Neuronal stem cell (in vitro differentiated cells): ENCODE results near the gene ADIPOR2.

Experiments
- DNase-seq: peaks from one replicate; pipeline ENCODE4 v3.0.0-alpha.2; 2013; ENCODE audit warnings: low spot score
- H2AFZ ChIP-seq: one replicate; pipeline ENCODE4 v1.6.1; 2013; ENCODE audit warnings: mild to moderate bottlenecking, low read length, inconsistent platforms
- H2AK5ac ChIP-seq: 2 replicates; pipeline ENCODE4 v1.6.1; 2013; ENCODE audit warnings: low read depth, mild to moderate bottlenecking, inconsistent platforms, low read length, moderate library complexity, mixed read lengths
- H2BK120ac ChIP-seq: 2 replicates; pipeline ENCODE4 v1.6.1; 2013; ENCODE audit warnings: low read depth, mild to moderate bottlenecking, inconsistent platforms, low read length, moderate library complexity, mixed read lengths
- H2BK12ac ChIP-seq: one replicate; pipeline ENCODE4 v1.6.1; 2013; ENCODE audit warnings: low read length, inconsistent platforms
- H2BK15ac ChIP-seq: 2 replicates; pipeline ENCODE4 v1.6.1; 2013; ENCODE audit warnings: mild to moderate bottlenecking, low read length, inconsistent platforms, mixed read lengths
- H2BK5ac ChIP-seq: one replicate; pipeline ENCODE4 v1.6.1; 2013; ENCODE audit warnings: inconsistent platforms, mild to moderate bottlenecking, low read length, moderate library complexity
- H3K14ac ChIP-seq: one replicate; pipeline ENCODE4 v1.6.1; 2013; ENCODE audit warnings: low read length, inconsistent platforms
- H3K18ac ChIP-seq: 2 replicates; pipeline ENCODE4 v1.6.1; 2013; ENCODE audit warnings: low read length, inconsistent platforms
- H3K23ac ChIP-seq: 2 replicates; pipeline ENCODE4 v1.6.1; 2013; ENCODE audit warnings: low read depth, mild to moderate bottlenecking, mixed read lengths, low read length, inconsistent platforms; ENCODE audit not compliant: poor library complexity
- H3K27ac ChIP-seq: replicated peaks from 3 replicates; pipeline ENCODE4 v1.5.1; 2013; ENCODE audit warnings: low read length, inconsistent platforms
- H3K27me3 ChIP-seq, 3 experiments: 2 replicates each; pipeline ENCODE4 v1.6.1; 2013; ENCODE audit warnings: low read length in 3 of 3, mild to moderate bottlenecking in 2 of 3, inconsistent platforms in 1 of 3, low read depth in 1 of 3, mixed read lengths in 1 of 3, moderate library complexity in 1 of 3; ENCODE audit not compliant: control insufficient read depth in 3 of 3, insufficient read depth in 3 of 3
- H3K36me3 ChIP-seq, 2 donors: replicated peaks in 1 of 2; 2 replicates each; pipeline ENCODE4 v1.6.1; 2013; ENCODE audit warnings: low read length in 2 of 2; ENCODE audit not compliant: control insufficient read depth in 2 of 2, insufficient read depth in 2 of 2
- H3K4ac ChIP-seq: 2 replicates; pipeline ENCODE4 v1.6.1; 2013; ENCODE audit warnings: inconsistent platforms, mild to moderate bottlenecking, low read length, moderate library complexity
- H3K4me1 ChIP-seq, 2 donors: 1 replicate in 1 of 2; 2 replicates in 1 of 2; pipeline ENCODE4 v1.6.1; 2013; ENCODE audit warnings: low read length in 2 of 2, low read depth in 1 of 2; ENCODE audit not compliant: control insufficient read depth in 2 of 2, insufficient read depth in 1 of 2
- H3K4me2 ChIP-seq: one replicate; pipeline ENCODE4 v1.6.1; 2013; ENCODE audit warnings: mild to moderate bottlenecking, low read length, inconsistent platforms; ENCODE audit not compliant: insufficient read depth, poor library complexity, severe bottlenecking
- H3K4me3 ChIP-seq, 2 donors: 2 replicates each; pipeline ENCODE4 v1.5.1; 2013; ENCODE audit warnings: low read length in 2 of 2, mild to moderate bottlenecking in 2 of 2, inconsistent platforms in 1 of 2, moderate library complexity in 1 of 2
- H3K79me1 ChIP-seq: one replicate; pipeline ENCODE4 v1.6.1; 2013; ENCODE audit warnings: low read depth, mild to moderate bottlenecking, inconsistent platforms, low read length, moderate library complexity
- H3K9ac ChIP-seq: one replicate; pipeline ENCODE4 v1.6.1; 2013; ENCODE audit warnings: mild to moderate bottlenecking, low read depth, low read length, inconsistent platforms; ENCODE audit not compliant: poor library complexity
- H3K9me3 ChIP-seq, 2 donors: replicated peaks in 1 of 2; 2 replicates each; pipeline versions ENCODE3 to v1.6.1; 2013; ENCODE audit warnings: low read length in 2 of 2, mild to moderate bottlenecking in 2 of 2, inconsistent platforms in 1 of 2, low read depth in 1 of 2, mixed read lengths in 1 of 2, moderate library complexity in 1 of 2; ENCODE audit not compliant: control insufficient read depth in 2 of 2, insufficient read depth in 1 of 2
- H4K8ac ChIP-seq: one replicate; pipeline ENCODE4 v1.6.1; 2013; ENCODE audit warnings: low read depth, mild to moderate bottlenecking, inconsistent platforms, low read length, moderate library complexity
- H4K91ac ChIP-seq: one replicate; pipeline ENCODE4 v1.6.1; 2013; ENCODE audit warnings: low read length, low read depth, mild to moderate bottlenecking, inconsistent platforms; ENCODE audit not compliant: poor library complexity
- WGBS, 2 donors: extraction: QIAGEN DNeasy Blood & Tissue Kit; methylation state at CpG; one replicate each; pipeline ENCODE4 v1.1.7; 2013; ENCODE audit warnings: missing lambda C conversion rate in 2 of 2, mixed read lengths in 1 of 2; ENCODE audit not compliant: insufficient read length in 2 of 2, insufficient replicate concordance in 1 of 2; ENCODE audit errors: extremely low coverage in 2 of 2; 5-methylcytosine and 5-hydroxymethylcytosine counted together

Gene ADIPOR2

DNA sequence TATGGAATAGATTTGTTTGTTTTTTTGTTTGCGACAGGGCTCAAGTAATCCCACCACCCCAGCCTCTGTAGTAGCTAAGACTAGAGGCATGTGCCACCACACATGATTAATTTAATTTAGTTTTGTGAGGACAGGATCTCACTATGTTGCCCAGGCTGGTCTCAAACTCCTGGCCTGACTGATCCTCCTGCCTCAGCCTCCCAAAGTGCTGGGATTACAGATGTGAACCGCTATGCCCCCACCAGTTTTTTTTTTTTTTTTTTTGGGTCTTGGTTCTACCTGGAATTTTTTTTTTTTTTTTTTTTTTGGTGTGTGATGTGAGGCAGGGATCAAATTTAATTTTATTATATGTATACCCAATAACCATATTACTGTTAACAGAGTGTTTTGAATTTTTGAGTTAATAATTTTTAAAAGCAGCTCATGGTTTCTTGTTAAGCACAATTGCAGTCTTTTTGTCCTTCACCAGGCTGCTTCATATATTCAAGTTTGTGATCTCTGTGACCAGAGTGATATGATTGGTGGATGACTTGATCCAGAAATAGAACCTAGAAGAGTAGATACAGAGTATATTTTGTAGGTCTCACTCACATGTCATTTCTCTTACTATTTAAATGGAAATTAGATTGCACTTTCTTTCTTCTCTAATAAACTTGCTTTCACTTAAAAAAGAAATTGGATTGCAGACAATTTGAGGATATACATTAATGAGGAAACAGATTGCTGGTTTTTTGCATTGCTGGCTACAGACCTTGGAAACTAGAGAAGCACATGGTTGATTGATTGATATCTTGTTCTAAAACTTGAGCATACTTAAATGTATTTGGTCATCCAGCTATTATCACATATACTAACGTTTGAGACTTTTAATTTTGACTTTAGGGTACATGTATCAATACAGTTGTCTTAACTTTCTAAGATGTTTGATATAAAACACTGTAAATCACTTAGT lies 13.2 kb downstream of the ADIPOR2 start:
- Histone ChIP-seq H2AFZ (no peak overlapping the region), H4K91ac (no peak overlapping the region), H4K8ac (no peak overlapping the region), H3K4ac (no peak overlapping the region), H3K27me3 (no peaks in the 10 kb centered on the region), H3K27ac (no peak overlapping the region), H3K9me3 (peaks cover 0 to 22% of the 10 kb centered on the region in 2 donors), H2BK15ac (no peak overlapping the region), H3K36me3 (peaks cover 1 to 6% of the 10 kb centered on the region in 2 donors), H3K9ac (no peak overlapping the region), H3K23ac (no peak overlapping the region), H3K4me1 (no peaks in the 10 kb centered on the region), H2BK120ac (no peak overlapping the region), H3K14ac (no peak overlapping the region), H3K18ac (no peak overlapping the region), H3K4me3 (no peak overlapping the region), H3K79me1 (no peaks in the 10 kb centered on the region), H2AK5ac (no peak overlapping the region), H2BK12ac (no peak overlapping the region), H3K4me2 (no peak overlapping the region), H2BK5ac (no peak overlapping the region)
- no CpG with 5 or more reads among the region's 3 CpGs for WGBS, 2 donors
- DNase-seq = no peak

DNA sequence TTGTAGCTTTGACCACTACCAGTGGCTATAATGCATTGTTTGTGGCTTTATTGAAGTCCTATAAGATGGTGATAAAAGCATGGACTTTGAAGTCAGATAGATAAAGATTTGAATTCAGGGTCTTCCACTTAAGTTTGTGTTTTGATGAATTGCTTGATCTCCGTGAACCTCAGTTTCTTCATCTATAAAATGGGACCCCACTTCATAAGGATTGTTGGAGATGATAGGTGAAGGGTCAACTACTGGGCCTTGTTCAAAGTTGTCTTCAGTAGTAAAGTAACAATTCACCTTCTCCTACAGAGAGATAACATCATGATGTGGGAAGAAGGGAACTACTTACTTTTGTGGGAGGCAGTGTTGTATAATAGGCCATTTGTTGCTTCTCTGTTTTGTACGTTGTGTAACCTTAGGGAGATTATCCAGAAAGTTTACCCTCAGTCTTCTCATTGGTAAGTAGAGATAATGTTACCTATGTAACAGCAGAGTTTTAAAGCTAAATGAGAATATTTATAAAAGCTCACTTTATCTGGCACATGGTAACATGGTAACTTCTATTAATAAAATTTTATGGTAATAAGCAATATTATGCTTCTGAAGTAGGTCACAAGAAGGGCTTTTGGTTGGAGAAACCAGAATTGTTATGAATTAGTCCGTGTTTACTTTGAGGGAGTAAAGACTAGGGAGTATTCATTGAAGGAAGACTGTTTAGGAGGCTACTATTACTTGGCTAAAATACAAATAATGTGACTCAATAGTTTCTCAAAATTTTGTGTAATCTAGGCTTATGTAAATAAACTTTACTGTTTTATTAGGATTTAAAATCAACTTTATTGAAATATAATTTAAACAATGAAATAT lies 15.1 kb downstream of the ADIPOR2 start:
- H3K4me2 ChIP-seq = no peak overlapping the region
- H3K27me3 ChIP-seq = no peaks in the 10 kb centered on the region
- no peak overlapping the region for H2BK12ac ChIP-seq
- H2AFZ ChIP-seq = no peak overlapping the region
- no peak overlapping the region for H3K23ac ChIP-seq
- H2BK15ac ChIP-seq = no peak overlapping the region
- H3K36me3 ChIP-seq = peaks cover 1 to 6% of the 10 kb centered on the region in 2 donors
- H3K4ac ChIP-seq = no peak overlapping the region
- no peak overlapping the region for H4K8ac ChIP-seq
- H4K91ac ChIP-seq = no peak overlapping the region
- no peak overlapping the region for H2BK120ac ChIP-seq
- H3K18ac ChIP-seq = no peak overlapping the region
- H3K4me1 ChIP-seq = no peaks in the 10 kb centered on the region
- H3K4me3 ChIP-seq = no peak overlapping the region
- no peak for DNase-seq
- H2AK5ac ChIP-seq = no peak overlapping the region
- H3K9me3 ChIP-seq = peaks cover 0 to 22% of the 10 kb centered on the region in 2 donors
- no CpG with 5 or more reads among the region's 3 CpGs for WGBS, 2 donors
- H3K79me1 ChIP-seq = no peaks in the 10 kb centered on the region
- H3K14ac ChIP-seq = no peak overlapping the region
- H2BK5ac ChIP-seq = no peak overlapping the region
- no peak overlapping the region for H3K27ac ChIP-seq
- no peak overlapping the region for H3K9ac ChIP-seq

DNA sequence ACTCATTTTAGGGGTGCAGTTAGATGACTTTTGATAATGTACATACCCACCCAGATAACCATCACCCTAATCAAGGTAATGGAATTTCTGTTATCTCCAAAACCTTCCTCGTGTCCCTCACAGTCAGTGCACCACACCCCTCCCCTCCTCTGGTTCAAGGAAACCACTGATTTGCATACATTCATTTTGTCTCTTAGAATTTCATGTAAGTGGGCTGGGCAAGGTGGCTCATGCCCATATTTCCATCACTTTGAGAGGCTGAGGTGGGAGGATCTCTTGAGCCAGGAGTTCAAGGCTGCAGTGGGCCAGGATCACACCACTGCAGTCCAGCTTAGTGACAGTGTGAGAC lies 15.7 kb downstream of the ADIPOR2 start:
- Histone ChIP-seq H3K36me3 (peaks cover 1 to 6% of the 10 kb centered on the region in 2 donors), H2AK5ac (no peak overlapping the region), H3K18ac (no peak overlapping the region), H3K4ac (no peak overlapping the region), H3K23ac (no peak overlapping the region), H3K4me3 (no peak overlapping the region), H2BK5ac (no peak overlapping the region), H4K8ac (no peak overlapping the region), H3K9me3 (peaks cover 0 to 19% of the 10 kb centered on the region in 2 donors), H2BK15ac (no peak overlapping the region), H3K4me2 (no peak overlapping the region), H3K14ac (no peak overlapping the region), H3K27me3 (no peaks in the 10 kb centered on the region), H3K4me1 (no peaks in the 10 kb centered on the region), H3K79me1 (no peaks in the 10 kb centered on the region), H4K91ac (no peak overlapping the region), H2BK12ac (no peak overlapping the region), H3K9ac (no peak overlapping the region), H3K27ac (no peak overlapping the region), H2BK120ac (peak overlapping the region; percentile 82), H2AFZ (no peak overlapping the region)
- no CpG with 5 or more reads among the region's 1 CpG for WGBS, 2 donors
- no peak for DNase-seq

DNA sequence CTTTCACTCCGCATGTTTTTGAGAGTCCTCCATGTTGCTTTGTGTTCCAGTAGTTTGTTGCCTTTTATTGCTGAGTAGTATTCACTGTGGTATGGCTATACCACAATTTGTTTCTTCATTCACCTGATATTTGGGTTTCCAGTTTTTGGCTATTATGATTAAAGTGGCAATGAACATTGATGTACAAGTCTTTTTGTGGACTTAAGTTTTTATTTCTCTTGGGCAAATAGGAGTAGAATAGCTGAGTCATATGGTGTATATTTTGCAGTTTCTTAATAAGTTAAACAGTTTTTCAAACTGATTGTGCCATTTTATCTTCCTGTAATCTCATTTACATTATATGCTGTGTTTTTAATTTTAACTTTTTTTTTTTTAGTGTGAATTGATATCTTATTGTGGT lies 16.2 kb downstream of the ADIPOR2 start:
- H2BK120ac ChIP-seq = no peak overlapping the region
- H3K14ac ChIP-seq = no peak overlapping the region
- WGBS, 2 donors = no CpG with 5 or more reads among the region's 1 CpG
- H3K4ac ChIP-seq = no peak overlapping the region
- no peak overlapping the region for H3K4me2 ChIP-seq
- no peak overlapping the region for H2BK12ac ChIP-seq
- no peak overlapping the region for H4K91ac ChIP-seq
- no peak overlapping the region for H3K4me3 ChIP-seq
- H3K36me3 ChIP-seq = peaks cover 1 to 6% of the 10 kb centered on the region in 2 donors
- H3K27me3 ChIP-seq = no peaks in the 10 kb centered on the region
- H3K9me3 ChIP-seq = peaks cover 0 to 19% of the 10 kb centered on the region in 2 donors
- H3K9ac ChIP-seq = no peak overlapping the region
- H3K23ac ChIP-seq = no peak overlapping the region
- H3K79me1 ChIP-seq = no peaks in the 10 kb centered on the region
- H2AFZ ChIP-seq = no peak overlapping the region
- no peak overlapping the region for H2BK5ac ChIP-seq
- no peaks in the 10 kb centered on the region for H3K4me1 ChIP-seq
- DNase-seq = no peak
- H4K8ac ChIP-seq = no peak overlapping the region
- no peak overlapping the region for H3K27ac ChIP-seq
- H3K18ac ChIP-seq = no peak overlapping the region
- H2AK5ac ChIP-seq = no peak overlapping the region
- H2BK15ac ChIP-seq = no peak overlapping the region
